GM13976 (cell line): ENCODE results near the gene FHL1.

Source experiments
- DNase-seq: peaks from one replicate; pipeline ENCODE4 v3.0.0; 2012; ENCODE audit warnings: low spot score
- in situ Hi-C: fragments of 300-500 bp; cut with MboI; formaldehyde crosslinking; loops from one replicate; pipeline ENCODE4 v1.12.0; 2022; ENCODE audit warnings: low sequenced_read_pairs, mixed read lengths, inconsistent platforms; ENCODE audit not compliant: unreplicated experiment
- TF ChIP-seq, protein P1 (sequence below): IDR thresholded peaks from 2 replicates; pipeline ENCODE4 v1.5.1; 2012; ENCODE audit warnings: borderline replicate concordance, mild to moderate bottlenecking; ENCODE audit not compliant: insufficient read depth; ENCODE audit errors: extremely low read depth, missing control alignments, control extremely low read depth

Gene FHL1

DNA sequence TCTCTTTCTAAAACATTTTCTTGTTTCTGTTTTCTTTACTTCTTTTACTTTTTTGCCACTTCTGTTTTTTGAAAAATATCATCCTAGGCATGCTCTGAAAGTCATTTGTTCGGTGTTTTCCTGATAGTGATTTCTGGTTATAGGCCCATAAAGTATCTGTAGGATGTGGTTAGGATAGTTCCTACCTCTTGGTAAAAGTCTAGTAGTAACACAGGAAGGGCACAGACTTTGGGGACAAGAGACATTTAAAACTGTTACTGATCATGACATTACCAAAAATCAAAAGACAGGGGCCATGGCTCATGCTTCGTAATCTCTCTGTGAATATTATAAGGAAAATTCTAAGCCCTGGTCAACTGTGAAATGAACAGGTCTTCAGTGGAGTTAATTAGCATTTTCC is 44.8 kb downstream of the FHL1 start:
- TF ChIP-seq, protein P1, sequence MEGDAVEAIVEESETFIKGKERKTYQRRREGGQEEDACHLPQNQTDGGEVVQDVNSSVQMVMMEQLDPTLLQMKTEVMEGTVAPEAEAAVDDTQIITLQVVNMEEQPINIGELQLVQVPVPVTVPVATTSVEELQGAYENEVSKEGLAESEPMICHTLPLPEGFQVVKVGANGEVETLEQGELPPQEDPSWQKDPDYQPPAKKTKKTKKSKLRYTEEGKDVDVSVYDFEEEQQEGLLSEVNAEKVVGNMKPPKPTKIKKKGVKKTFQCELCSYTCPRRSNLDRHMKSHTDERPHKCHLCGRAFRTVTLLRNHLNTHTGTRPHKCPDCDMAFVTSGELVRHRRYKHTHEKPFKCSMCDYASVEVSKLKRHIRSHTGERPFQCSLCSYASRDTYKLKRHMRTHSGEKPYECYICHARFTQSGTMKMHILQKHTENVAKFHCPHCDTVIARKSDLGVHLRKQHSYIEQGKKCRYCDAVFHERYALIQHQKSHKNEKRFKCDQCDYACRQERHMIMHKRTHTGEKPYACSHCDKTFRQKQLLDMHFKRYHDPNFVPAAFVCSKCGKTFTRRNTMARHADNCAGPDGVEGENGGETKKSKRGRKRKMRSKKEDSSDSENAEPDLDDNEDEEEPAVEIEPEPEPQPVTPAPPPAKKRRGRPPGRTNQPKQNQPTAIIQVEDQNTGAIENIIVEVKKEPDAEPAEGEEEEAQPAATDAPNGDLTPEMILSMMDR: no peak
- no peak for DNase-seq
- in situ Hi-C loops: no loop called here

DNA sequence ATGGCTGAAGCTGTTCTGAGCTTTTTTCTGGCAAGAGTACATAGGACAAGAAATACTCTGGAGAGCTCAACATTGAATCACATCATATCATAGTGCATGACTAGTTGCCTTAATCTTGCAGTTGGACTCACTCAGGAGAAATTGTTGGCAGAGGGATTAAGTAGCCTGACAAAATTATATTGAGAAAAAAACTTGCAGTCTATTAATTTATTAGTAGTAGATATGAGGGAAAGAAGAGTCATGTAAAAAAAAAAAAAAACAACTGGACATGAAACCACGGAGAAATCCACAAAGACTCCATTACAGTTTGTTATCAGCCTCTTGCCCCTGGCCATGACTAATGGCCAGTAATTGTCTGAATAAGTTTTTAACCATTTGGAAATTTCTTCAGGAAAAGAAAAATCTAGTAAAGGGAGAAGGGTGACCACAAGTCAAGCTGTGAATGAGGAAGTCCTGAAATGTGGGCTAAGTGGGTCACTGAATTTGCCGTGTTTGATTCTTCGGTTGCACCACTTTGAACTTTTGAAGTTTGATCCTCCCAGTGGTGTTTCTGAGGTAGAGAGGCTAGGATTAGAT is 45.6 kb downstream of the FHL1 start:
- no peak for DNase-seq
- TF ChIP-seq, protein P1: no peak
- in situ Hi-C loops: no loop called here

DNA sequence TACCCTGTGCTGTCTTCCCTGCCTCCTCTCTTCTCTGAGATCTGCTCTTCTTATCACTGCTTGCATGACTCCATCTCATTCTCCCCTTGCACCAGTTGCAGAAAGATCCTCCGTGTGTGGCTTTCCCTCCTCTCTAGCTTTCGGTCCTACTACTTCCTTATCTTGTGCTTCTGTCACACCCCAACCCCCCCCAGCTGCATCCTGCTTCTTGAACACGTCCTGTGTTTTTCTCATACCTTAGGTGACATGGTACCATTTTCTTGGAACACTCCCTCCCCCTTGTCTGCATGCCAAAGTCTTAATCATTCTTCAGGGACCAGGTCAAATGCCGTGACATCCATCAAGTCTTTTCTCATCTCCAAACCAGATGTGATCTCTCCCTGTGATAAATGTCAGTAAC is 46.4 kb downstream of the FHL1 start:
- TF ChIP-seq, protein P1: no peak
- in situ Hi-C loops: no loop called here
- DNase-seq: no peak

DNA sequence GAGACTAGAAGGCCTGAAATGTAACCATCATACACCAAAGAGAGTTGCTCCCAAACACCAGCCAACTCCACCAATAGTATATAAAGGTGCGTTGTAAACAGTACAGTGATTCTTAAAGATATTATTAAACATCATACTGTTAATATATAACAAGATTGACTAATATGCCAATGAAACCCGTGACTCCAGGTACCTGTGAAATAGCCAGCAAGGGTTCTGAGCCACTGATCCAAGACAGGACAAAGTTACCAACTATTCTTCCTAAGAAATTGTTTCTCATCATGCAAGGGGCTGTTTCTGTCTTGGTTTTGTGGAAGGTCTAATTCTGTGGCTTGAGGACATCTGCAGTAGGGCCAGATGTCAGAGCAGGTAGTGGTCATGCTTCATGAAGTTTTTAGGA is 47.2 kb downstream of the FHL1 start:
- in situ Hi-C loops: no loop called here
- TF ChIP-seq, protein P1: no peak

DNA sequence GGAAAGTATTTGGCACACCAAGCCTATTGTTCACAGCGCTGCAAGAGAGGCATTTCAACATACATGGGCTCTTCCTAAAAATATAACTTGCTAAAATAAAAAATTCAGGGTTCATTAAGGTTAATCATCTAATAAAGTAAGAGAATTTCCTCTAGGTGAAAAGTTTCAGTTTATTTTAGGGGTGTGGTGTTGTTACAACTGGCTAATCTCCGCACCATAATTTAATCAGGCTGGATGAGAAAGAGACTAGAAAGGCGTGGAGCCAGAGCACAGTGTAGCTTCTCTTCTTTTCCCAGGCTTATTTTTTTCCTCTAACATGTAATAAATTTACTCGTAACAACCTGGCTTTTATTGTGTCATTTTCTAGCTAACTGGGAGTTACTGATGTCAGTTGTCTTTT is 47.9 kb downstream of the FHL1 start:
- TF ChIP-seq, protein P1: no peak
- in situ Hi-C loops: no loop called here

More for the DNA sequence above, 47.2 kb downstream of the FHL1 start:
- DNase-seq: no peak

DNA sequence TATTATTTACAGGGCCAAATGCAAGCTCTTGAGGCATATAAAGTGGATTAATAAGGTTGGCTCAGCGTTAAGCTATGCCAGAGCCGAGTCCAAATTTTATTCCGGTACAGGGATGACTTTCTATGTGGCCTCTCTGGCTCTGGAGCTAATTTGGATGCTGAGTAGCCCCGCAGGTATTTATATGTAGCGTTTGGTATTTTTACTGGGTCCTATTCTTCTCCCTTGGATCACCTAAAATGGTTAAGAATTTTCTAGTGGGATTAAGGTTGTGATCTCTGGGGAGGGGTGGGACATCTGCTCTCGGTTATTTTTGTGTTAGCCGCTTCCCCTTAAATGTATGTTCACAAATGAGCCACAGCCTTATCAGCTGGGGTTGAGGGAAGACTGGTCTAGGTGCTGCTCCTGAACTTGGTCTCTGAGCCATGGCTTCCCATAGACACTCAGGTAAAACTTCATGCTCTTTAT is 49.4 kb downstream of the FHL1 start:
- TF ChIP-seq, protein P1: no peak
- in situ Hi-C loops: no loop called here
- no peak for DNase-seq

More for the DNA sequence above, 47.9 kb downstream of the FHL1 start:
- no peak for DNase-seq
